HepG2 (cell line): Measurements from ENCODE around the gene OAS1. TPM values are rescaled to one million over a fixed set of nuclear protein-coding genes. Genes with fewer than 3 reads are reported as not detected.

Experiments
- EZH2 ChIP-seq: conservative IDR thresholded peaks from 2 replicates; pipeline ENCODE4 v1.6.1; 2012; ENCODE audit warnings: mild to moderate bottlenecking, low read depth, low read length, moderate library complexity
- HDAC2 ChIP-seq: sonication (generic); formaldehyde crosslinking; IDR thresholded peaks from 2 replicates; pipeline ENCODE4 v1.4.0; 2020; ENCODE audit warnings: missing genetic modification reagents
- KAT8 ChIP-seq: IDR thresholded peaks from 2 replicates; pipeline ENCODE4 v1.6.1; 2016; ENCODE audit warnings: missing genetic modification reagents, missing compliant biosample characterization
- MTA1 ChIP-seq: sonication (generic); formaldehyde crosslinking; IDR thresholded peaks from 2 replicates; pipeline ENCODE4 v1.4.0; 2020; ENCODE audit warnings: missing genetic modification reagents, mild to moderate bottlenecking, borderline replicate concordance
- PRDM4 ChIP-seq: sonication (generic); formaldehyde crosslinking; IDR thresholded peaks from 2 replicates; pipeline ENCODE4 v1.9.0; 2021; ENCODE audit warnings: missing genetic modification reagents, borderline replicate concordance
- SPEN ChIP-seq: sonication (generic); formaldehyde crosslinking; IDR thresholded peaks from 2 replicates; pipeline ENCODE4 v1.5.1; 2020; ENCODE audit warnings: low read depth, mild to moderate bottlenecking, missing genetic modification reagents
- TOE1 ChIP-seq: sonication (generic); formaldehyde crosslinking; IDR thresholded peaks from 2 replicates; pipeline ENCODE4 v1.4.0; 2020; ENCODE audit warnings: mild to moderate bottlenecking, missing genetic modification reagents
- ZIK1 ChIP-seq: sonication (generic); formaldehyde crosslinking; IDR thresholded peaks from 2 replicates; pipeline ENCODE4 v1.5.0; 2020; ENCODE audit warnings: mild to moderate bottlenecking, low read depth, missing genetic modification reagents, borderline replicate concordance
- ZNF20 ChIP-seq: sonication (generic); formaldehyde crosslinking; IDR thresholded peaks from 2 replicates; pipeline ENCODE4 v1.4.0; 2020; ENCODE audit warnings: mild to moderate bottlenecking, moderate library complexity, missing genetic modification reagents
- ZNF230 ChIP-seq: sonication (generic); formaldehyde crosslinking; IDR thresholded peaks from 2 replicates; pipeline ENCODE4 v1.4.0; 2020; ENCODE audit warnings: mild to moderate bottlenecking, missing genetic modification reagents
- ZNF576 ChIP-seq: sonication (generic); formaldehyde crosslinking; IDR thresholded peaks from 2 replicates; pipeline ENCODE4 v1.4.0; 2020; ENCODE audit warnings: mild to moderate bottlenecking, missing genetic modification reagents
- ZNF839 ChIP-seq: sonication (generic); formaldehyde crosslinking; IDR thresholded peaks from 2 replicates; pipeline ENCODE4 v1.4.0; 2020; ENCODE audit warnings: missing genetic modification reagents, mild to moderate bottlenecking, borderline replicate concordance
- polyA plus RNA-seq, 8 experiments: library from polyadenylated mRNA; depleted of rRNA in 3 of 8; stranded (reverse) in 7 of 8; unstranded in 1 of 8; fragments of >200 nt; fragmentation: Illumina TruSeq in 4 of 8; extraction: Trizol in 4 of 8; gene quantifications; 2 replicates each; pipeline versions ENCODE4 v1.2.1 to v1.2.3, GENCODE V29; 2011 to 2016; ENCODE audit warnings: low read depth in 4 of 8, missing spikeins in 1 of 8, mixed read lengths in 1 of 8; ENCODE audit not compliant: insufficient read depth in 1 of 8
- total RNA-seq, 5 experiments: library from RNA; depleted of rRNA; stranded (reverse); fragments of >200 nt; fragmentation: Illumina TruSeq; extraction: Trizol; gene quantifications; 2 replicates each; pipeline ENCODE4 v1.2.3, GENCODE V29; 2016; ENCODE audit warnings: low read depth in 1 of 5
- TF ChIP-seq, protein P1 (sequence below), 2 experiments: sonication (generic) in 1 of 2; formaldehyde crosslinking in 1 of 2; IDR thresholded peaks; 2 replicates each; pipeline versions ENCODE4 v1.6.1 to v1.9.0; 2014 to 2022; ENCODE audit warnings: antibody characterized with exemption in 1 of 2, borderline replicate concordance in 1 of 2, inconsistent platforms in 1 of 2, low read depth in 1 of 2, missing genetic modification reagents in 1 of 2
- TF ChIP-seq, protein P2 (sequence below): sonication (generic); formaldehyde crosslinking; IDR thresholded peaks from 2 replicates; pipeline ENCODE4 v1.9.0; 2022; ENCODE audit warnings: missing genetic modification reagents, mild to moderate bottlenecking, borderline replicate concordance
- TF ChIP-seq, protein P3 (sequence below): sonication (generic); formaldehyde crosslinking; IDR thresholded peaks from 2 replicates; pipeline ENCODE4 v1.4.0; 2020; ENCODE audit warnings: missing genetic modification reagents, mild to moderate bottlenecking, borderline replicate concordance

Gene OAS1
- total and polyA plus RNA-seq, 2 of the 13 experiments (the other 11 are each of a cell fraction or from before 2014, with no cell fraction given), result 6.5 to 10.6 TPM

DNA sequence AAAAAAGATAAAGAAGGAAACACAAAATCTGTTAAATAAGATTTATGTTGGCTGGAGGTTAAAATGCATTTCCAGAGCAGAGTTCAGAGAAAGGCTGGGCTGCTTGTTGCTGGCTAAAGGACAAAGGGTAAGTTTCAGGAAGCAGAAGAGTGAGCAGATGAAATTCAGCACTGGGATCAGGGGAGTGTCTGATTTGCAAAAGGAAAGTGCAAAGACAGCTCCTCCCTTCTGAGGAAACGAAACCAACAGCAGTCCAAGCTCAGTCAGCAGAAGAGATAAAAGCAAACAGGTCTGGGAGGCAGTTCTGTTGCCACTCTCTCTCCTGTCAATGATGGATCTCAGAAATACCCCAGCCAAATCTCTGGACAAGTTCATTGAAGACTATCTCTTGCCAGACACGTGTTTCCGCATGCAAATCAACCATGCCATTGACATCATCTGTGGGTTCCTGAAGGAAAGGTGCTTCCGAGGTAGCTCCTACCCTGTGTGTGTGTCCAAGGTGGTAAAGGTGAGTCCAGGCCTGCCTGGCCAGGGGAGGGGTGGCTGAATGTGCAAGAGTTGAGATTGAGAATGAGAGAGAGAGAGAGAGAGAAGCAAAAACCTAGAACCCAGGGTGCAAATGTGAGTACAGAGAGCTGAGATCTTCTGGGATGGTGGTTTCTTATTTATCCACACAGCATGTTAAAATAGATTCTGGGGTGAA lies at the start of gene OAS1 (continued):
- TF ChIP-seq, protein P1, sequence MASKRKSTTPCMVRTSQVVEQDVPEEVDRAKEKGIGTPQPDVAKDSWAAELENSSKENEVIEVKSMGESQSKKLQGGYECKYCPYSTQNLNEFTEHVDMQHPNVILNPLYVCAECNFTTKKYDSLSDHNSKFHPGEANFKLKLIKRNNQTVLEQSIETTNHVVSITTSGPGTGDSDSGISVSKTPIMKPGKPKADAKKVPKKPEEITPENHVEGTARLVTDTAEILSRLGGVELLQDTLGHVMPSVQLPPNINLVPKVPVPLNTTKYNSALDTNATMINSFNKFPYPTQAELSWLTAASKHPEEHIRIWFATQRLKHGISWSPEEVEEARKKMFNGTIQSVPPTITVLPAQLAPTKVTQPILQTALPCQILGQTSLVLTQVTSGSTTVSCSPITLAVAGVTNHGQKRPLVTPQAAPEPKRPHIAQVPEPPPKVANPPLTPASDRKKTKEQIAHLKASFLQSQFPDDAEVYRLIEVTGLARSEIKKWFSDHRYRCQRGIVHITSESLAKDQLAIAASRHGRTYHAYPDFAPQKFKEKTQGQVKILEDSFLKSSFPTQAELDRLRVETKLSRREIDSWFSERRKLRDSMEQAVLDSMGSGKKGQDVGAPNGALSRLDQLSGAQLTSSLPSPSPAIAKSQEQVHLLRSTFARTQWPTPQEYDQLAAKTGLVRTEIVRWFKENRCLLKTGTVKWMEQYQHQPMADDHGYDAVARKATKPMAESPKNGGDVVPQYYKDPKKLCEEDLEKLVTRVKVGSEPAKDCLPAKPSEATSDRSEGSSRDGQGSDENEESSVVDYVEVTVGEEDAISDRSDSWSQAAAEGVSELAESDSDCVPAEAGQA (IDR thresholded peaks at IDR 0.05; ENCODE audit: low read depth), result no peak
- TF ChIP-seq, protein P1 (CRISPR knock-in tag; IDR thresholded peaks at IDR 0.05; ENCODE audit: borderline replicate concordance), result no peak
- TF ChIP-seq ZNF20 (CRISPR knock-in tag), result no peak
- 0 out of 2 replicates have a peak, but pooled peaks have one; percentile 73 for TF ChIP-seq ZNF230
- TF ChIP-seq ZNF576 (CRISPR knock-in tag), result no peak
- TF ChIP-seq EZH2, result no peak
- no peak for TF ChIP-seq SPEN (CRISPR knock-in tag)
- no peak for TF ChIP-seq MTA1 (CRISPR knock-in tag)
- TF ChIP-seq ZIK1 (CRISPR knock-in tag), result no peak
- TF ChIP-seq TOE1 (CRISPR knock-in tag), result no peak
- no peak for TF ChIP-seq ZNF839
- TF ChIP-seq PRDM4 (CRISPR knock-in tag), result no peak
- peak; percentile 58 for TF ChIP-seq KAT8
- TF ChIP-seq, protein P2, sequence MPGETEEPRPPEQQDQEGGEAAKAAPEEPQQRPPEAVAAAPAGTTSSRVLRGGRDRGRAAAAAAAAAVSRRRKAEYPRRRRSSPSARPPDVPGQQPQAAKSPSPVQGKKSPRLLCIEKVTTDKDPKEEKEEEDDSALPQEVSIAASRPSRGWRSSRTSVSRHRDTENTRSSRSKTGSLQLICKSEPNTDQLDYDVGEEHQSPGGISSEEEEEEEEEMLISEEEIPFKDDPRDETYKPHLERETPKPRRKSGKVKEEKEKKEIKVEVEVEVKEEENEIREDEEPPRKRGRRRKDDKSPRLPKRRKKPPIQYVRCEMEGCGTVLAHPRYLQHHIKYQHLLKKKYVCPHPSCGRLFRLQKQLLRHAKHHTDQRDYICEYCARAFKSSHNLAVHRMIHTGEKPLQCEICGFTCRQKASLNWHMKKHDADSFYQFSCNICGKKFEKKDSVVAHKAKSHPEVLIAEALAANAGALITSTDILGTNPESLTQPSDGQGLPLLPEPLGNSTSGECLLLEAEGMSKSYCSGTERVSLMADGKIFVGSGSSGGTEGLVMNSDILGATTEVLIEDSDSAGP (CRISPR knock-in tag), result 0 out of 2 replicates have a peak, but pooled peaks have one; percentile 16
- TF ChIP-seq, protein P3, sequence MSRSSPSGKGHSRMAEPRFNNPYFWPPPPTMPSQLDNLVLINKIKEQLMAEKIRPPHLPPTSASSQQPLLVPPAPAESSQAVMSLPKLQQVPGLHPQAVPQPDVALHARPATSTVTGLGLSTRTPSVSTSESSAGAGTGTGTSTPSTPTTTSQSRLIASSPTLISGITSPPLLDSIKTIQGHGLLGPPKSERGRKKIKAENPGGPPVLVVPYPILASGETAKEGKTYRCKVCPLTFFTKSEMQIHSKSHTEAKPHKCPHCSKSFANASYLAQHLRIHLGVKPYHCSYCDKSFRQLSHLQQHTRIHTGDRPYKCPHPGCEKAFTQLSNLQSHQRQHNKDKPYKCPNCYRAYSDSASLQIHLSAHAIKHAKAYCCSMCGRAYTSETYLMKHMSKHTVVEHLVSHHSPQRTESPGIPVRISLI (CRISPR knock-in tag), result no peak
- peak; percentile 47; the same call in 1 of the 2 replicates for TF ChIP-seq HDAC2 (CRISPR knock-in tag)
